GM12872 (cell line): Measurements from ENCODE around the gene TCF12.

Experiments used
- TF ChIP-seq, protein P1 (sequence below): IDR thresholded peaks from 3 replicates; pipeline ENCODE4 v1.5.1; 2011; ENCODE audit warnings: low read depth, mild to moderate bottlenecking, low read length, moderate library complexity; ENCODE audit not compliant: insufficient read depth

The TCF12 gene

DNA sequence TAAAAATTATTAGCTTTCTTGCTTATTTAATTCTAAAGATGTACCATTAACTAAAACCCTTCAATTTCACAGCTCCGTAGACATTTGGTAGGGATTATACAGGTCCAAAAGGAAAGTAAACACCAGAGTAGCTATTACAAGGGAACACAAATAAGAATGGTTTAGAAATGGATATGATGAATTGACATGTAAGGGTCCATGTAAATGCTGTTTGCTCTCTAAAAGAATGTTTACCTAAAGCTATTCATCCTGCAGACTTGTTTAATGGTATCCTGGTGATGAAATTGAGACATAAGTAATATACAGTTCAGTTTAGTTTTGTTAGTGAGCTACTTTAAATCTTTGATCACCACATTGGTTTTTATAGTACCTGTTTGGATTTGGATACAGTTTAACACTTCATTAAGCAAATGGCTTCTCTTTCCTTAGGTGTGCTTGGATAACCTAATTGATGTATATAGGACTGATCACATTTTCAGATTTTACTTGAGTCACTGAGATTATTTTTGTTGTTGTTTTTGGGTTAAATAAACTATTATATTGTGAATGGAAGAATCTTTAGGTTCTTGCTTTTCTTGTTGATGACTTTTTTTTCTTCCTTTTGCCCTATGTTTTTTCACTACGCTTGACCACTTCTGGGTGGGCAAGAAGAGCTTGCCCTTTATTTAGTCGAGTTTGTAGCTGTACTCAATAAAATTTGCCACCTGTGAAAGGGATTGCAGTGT lies 115.4 kb downstream of the TCF12 start:
- TF ChIP-seq, protein P1, sequence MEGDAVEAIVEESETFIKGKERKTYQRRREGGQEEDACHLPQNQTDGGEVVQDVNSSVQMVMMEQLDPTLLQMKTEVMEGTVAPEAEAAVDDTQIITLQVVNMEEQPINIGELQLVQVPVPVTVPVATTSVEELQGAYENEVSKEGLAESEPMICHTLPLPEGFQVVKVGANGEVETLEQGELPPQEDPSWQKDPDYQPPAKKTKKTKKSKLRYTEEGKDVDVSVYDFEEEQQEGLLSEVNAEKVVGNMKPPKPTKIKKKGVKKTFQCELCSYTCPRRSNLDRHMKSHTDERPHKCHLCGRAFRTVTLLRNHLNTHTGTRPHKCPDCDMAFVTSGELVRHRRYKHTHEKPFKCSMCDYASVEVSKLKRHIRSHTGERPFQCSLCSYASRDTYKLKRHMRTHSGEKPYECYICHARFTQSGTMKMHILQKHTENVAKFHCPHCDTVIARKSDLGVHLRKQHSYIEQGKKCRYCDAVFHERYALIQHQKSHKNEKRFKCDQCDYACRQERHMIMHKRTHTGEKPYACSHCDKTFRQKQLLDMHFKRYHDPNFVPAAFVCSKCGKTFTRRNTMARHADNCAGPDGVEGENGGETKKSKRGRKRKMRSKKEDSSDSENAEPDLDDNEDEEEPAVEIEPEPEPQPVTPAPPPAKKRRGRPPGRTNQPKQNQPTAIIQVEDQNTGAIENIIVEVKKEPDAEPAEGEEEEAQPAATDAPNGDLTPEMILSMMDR: no peak

DNA sequence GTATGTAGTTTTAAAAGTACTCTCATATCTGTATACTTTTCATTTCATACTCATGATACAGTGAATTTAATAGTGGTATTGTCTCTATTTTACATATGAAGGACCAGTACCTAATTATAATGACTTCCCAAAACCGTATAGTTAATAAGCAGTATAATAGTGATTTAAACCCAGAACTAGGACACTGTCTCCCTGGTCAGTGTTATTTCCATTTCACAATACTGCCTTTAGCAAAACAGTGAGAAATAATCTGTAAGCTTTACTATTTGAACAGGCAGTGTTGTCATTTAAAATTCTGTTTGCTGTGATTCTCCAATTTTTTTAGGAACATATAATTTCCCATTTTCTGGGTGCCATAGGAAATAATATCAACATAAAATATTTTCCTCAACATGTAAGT lies 116.2 kb downstream of the TCF12 start:
- TF ChIP-seq, protein P1: no peak

DNA sequence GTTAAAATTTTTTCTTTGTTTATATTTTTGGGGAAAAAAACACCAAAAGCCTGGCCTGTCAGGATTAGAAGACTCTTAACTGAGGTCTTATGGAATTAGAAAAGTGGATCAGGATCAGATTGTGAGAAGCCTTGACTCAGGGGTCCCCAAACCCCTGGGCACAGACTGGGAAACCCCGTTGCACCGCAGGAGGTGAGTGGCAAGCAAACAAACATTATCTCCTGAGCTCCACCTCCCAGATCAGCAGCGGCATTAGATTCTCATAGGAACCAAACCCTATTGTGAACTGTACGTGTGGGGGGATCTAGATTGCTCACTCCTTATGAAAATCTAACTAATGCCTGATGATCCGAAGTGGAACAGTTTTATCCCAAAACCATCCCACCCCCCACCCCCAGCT lies 117.2 kb downstream of the TCF12 start:
- TF ChIP-seq, protein P1: no peak

DNA sequence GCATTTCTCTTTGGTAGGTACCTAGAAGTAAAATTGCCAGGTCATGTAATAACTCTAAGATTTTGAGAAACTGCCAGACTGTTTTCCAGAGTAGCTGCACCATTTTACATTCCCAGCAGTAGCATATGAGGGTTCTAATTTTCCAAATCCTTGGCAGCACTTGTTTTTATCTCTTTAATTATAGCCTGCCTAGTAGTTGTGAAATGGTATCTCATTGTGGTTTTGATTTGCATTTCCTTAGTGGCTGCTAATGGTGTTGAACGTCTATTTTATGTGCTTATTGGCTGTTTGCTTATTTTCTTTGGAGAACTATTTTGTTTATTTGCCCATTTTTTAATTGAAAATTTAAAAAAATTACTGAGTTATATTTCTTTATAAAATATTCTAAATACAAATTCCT lies 117.9 kb downstream of the TCF12 start:
- TF ChIP-seq, protein P1: no peak

DNA sequence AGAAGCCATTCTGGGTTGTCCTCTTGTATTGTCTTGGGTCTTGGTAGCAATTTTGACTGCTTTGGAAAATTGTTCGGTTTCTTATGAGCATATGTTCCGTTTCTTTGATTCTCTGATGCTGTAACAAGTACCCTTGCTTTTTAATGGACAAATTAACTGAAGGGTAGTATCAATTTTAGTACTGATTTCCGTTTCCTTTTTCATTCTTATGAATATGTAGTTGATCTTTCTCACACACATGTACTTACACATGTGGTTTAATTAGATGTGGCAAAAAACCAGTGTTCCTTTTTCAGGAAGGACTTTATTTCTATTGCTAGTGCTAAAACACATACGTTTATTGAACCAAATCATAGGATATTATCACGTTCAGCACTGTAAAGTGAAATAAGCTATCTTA lies 119.1 kb downstream of the TCF12 start:
- TF ChIP-seq, protein P1: no peak

DNA sequence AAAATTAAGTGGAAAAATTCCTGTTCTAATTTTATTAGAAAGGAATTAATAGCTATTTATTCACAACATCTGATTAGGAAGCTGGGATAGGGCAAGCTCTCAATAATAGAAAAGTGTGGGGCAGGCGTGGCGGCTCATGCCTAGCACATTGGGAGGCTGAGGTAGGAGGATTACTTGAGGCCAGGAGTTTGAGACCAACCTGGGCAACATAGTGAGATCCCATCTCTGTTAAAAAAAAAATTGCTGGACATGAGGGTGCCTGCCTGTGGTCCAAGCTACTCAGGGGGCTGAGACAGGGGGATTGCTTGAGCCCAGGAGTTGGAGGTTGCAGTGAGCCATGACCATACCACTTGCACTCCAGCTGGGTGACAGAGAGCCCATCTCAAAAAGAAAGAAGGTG lies 119.6 kb downstream of the TCF12 start:
- TF ChIP-seq, protein P1: no peak

DNA sequence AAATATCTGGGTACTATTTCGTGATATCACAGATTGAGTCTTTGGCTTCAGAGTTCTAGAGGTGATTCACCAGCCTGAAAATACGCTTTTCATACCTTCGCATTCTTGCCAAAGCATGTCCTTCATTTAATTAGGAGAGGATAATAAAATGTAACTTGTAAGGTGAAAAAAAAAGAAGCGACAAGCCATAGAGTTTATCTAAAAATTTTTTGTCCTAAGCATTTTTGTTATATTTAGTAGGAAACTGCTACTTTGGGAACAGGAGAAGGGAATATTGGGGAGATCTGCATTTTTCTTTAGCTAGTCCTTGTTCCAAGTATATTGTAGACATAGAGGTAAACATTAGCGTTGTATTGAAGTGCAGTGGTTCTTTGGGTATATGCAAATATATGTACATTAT lies 120.1 kb downstream of the TCF12 start:
- TF ChIP-seq, protein P1: no peak
